Stimulated activated CD8-positive, alpha-beta memory T cell treated with anti-CD3 and anti-CD28 coated beads, Interleukin-15, amount 100 ng/mL, for 4 hours (primary cell): ENCODE measurements around the gene TMEM242.
"Not testable (repeated sequence)": the region's sequence is repeated elsewhere in the genome, so short reads cannot be mapped to it uniquely, and the experiment has no call there.

Experiments
- DNase-seq, 2 donors: peaks; one replicate each; pipeline ENCODE4 v3.0.0-alpha.2; 2020; ENCODE audit warnings: low read depth in 2 of 2

TMEM242 gene

GRCh38 chr6:157323255-157323965, at the start of gene TMEM242:
TSS of gene TMEM242 (minus strand) at chr6:157323519. CDS start at chr6:157323499, 20 bp downstream.
- peak; percentile 71 to 78 for DNase-seq

- no peak for DNase-seq
These were observed 49.4 kb upstream of the TMEM242 start for GRCh38 chr6:157372501-157373280.

- DNase-seq: no peak
These were observed 47.4 kb upstream of the TMEM242 start for GRCh38 chr6:157370755-157371154.

- DNase-seq: no peak
These were observed 45.2 kb upstream of the TMEM242 start for GRCh38 chr6:157368359-157369049.

- DNase-seq: no peak
These were observed 43.3 kb upstream of the TMEM242 start for GRCh38 chr6:157366648-157367047.

- DNase-seq: no peak
These were observed 41.4 kb upstream of the TMEM242 start for GRCh38 chr6:157364705-157365104.

DNA sequence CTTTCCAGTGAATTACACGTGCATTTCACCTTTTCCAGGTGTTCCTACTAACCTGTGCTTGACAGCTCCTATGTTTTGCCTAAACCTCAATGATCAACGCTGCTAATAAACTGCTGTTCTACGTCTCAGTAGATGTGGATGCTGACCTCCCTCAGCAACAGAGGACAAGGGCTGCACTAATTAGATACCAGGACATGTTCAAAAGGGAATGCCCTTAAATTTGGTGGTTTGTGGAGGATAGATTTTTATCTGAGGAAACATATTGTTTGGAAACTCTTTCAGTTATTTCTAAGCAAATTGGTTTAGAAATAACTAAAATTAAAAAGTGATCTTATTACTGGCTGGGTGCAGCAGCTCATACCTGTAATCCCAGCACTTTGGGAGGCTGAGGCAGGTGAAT, 38.6 kb upstream of the TMEM242 start:
- DNase-seq: no peak

DNA sequence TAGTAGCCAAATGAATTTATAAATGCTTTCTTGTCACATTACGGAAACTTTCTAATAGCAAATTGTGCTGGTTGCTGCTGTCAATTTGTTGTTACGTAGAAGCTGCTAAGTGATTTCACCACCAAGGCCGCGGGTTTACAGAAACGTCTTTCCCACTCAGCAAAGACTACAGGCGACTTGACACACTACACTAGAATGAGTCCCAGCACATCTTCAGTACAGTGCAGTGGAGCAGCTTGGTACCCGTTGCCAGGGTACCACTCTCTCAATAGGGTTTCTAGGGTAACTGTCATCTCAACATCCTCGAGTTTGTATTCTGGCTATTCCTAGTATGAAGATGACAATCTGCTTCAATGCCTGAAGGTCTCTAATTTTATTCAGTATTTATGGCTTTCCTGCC, 35.0 kb upstream of the TMEM242 start:
- no peak for DNase-seq

DNA sequence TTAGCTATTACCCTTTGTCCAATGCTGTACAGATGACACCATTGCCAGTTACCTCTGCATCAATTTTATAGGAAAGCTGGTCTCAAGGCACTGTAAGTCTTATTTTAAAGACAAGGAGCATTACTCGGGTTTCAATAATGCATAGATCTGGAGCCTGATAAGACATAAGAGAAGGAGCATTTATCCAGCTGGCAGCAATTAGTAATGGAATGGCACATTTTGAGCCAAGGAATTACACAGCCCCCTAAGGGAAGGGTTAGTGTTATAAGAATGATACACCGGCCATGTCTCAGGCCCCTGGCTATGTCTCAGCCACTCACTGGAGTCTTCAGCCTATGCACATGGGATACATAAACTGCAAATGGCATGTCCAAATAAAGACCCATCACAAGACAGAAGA, 23.1 kb upstream of the TMEM242 start:
- no peak for DNase-seq

- DNase-seq: no peak
These were observed 20.4 kb upstream of the TMEM242 start for GRCh38 chr6:157343732-157344131.

- DNase-seq: no peak
These were observed 16.1 kb upstream of the TMEM242 start for GRCh38 chr6:157339432-157339831.

- DNase-seq: no peak
These were observed 14.4 kb upstream of the TMEM242 start for GRCh38 chr6:157337751-157338150.

- not testable (repeated sequence) for DNase-seq
These were observed 14.0 kb upstream of the TMEM242 start for GRCh38 chr6:157337276-157337675.

- DNase-seq: no peak
These were observed 12.5 kb upstream of the TMEM242 start for GRCh38 chr6:157335829-157336228.

DNA sequence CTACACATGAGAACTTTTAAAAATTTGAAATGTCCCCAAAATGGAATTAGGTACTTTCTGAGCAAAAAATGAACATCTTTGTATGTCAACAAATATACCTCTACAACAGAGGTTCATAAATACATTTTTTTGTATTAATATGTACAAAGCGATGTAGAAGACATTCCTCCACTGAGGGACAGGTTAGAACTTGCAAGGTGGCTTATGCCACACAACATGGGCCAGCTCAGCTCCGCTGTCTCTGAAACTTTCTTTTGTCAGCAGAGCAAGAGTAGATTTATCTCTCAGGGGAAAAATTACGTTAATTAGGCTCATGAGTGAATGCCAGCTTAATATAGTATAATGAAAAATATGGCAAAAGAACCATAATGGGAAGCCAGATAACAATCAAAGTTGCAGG, 10.6 kb upstream of the TMEM242 start:
- DNase-seq: no peak

DNA sequence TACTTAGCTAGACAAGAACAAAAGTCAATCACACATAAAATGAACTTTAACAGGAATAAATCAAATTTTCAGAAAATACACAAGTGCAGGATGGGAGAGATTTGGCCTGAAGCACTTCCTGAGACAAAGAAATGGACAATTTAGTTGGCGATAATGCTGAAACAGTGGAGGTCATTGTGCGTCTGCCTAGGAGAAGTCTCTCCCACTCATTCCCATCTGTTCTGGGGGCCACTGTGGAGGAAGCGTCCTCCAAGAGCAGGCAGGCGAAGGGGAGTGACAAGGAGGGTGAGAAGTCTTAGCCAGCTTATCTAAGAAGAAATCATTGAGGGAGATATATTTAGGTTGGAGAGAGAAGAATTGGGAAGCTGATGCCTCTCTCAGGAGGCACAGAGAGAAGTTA, 10.2 kb upstream of the TMEM242 start:
- no peak for DNase-seq

DNA sequence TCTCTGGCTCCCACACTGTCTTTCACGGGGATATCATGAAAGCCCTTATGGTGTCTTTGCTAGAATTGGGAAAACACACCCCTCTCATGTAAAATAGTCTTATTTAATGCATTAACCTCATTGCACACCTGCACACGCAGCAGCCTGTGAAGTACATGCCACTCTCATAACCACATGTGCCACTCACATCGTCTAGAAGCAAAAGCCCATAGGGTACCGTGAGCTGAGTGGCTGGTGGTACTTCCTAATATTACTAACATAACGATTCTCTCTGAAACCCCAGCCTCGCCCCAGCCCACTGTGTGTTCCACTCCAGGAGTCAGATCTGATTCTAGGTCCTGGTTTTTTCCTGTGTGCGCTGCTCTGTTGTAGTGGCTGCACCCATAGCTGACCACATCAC, 9.5 kb upstream of the TMEM242 start:
- no peak for DNase-seq

- DNase-seq: no peak
These were observed 7.5 kb upstream of the TMEM242 start for GRCh38 chr6:157330831-157331230.

- no peak for DNase-seq
These were observed 6.5 kb upstream of the TMEM242 start for GRCh38 chr6:157329829-157330228.

GRCh38 chr6:157328108-157328692, 4.9 kb upstream of the TMEM242 start:
- no peak for DNase-seq

GRCh38 chr6:157326979-157327378, 3.7 kb upstream of the TMEM242 start:
- no peak for DNase-seq

GRCh38 chr6:157325069-157325805, 1.9 kb upstream of the TMEM242 start:
- DNase-seq: no peak
